CD4-positive, alpha-beta T cell (primary cell): ENCODE results near the gene UBE2O. TPM values are rescaled to one million over a fixed set of nuclear protein-coding genes. Genes with fewer than 3 reads are reported as not detected.

Source experiments
- ATAC-seq: fragments of 200-7000 bp; cut with Tn5 transposase; one replicate; pipeline ENCODE4 v1.10.0; 2022; ENCODE audit warnings: mild to moderate bottlenecking; ENCODE audit not compliant: poor library complexity
- CTCF ChIA-PET: fragments of 350-600 bp; sonication (Branson Sonifier 250); formaldehyde crosslinking; loops from one replicate; lab custom pipeline; 2021; ENCODE audit warnings: antibody characterized with exemption, inconsistent platforms; lab: Charles Lee
- POLR2A ChIA-PET: fragments of 350-600 bp; sonication (Branson Sonifier 250); formaldehyde crosslinking; loops from one replicate; lab custom pipeline; 2021; ENCODE audit warnings: antibody characterized with exemption, inconsistent platforms; lab: Charles Lee
- DNase-seq, 14 experiments: peaks; one replicate each; pipeline ENCODE4 v3.0.0-alpha.2; 2013 to 2020; ENCODE audit warnings: mixed read lengths in 2 of 14
- H3K27ac ChIP-seq, 2 donors: one replicate each; pipeline versions ENCODE4 v1.5.1 to v1.7.0; 2013; ENCODE audit warnings: low read length in 2 of 2, low read depth in 1 of 2, mild to moderate bottlenecking in 1 of 2
- H3K27me3 ChIP-seq, 2 experiments: 1 replicate in 1 of 2; 2 replicates in 1 of 2; pipeline versions ENCODE4 v1.6.1 to v1.7.0; 2013; ENCODE audit warnings: low read length in 2 of 2, control low read depth in 1 of 2, mild to moderate bottlenecking in 1 of 2, moderate library complexity in 1 of 2; ENCODE audit not compliant: insufficient read depth in 2 of 2, control insufficient read depth in 1 of 2
- H3K36me3 ChIP-seq: one replicate; pipeline ENCODE4 v1.6.1; 2013; ENCODE audit warnings: low read length, control low read depth; ENCODE audit not compliant: insufficient read depth
- H3K4me1 ChIP-seq: one replicate; pipeline ENCODE4 v1.6.1; 2013; ENCODE audit warnings: low read length, control low read depth; ENCODE audit not compliant: insufficient read depth
- H3K4me3 ChIP-seq: one replicate; pipeline ENCODE4 v1.5.1; 2013; ENCODE audit warnings: mild to moderate bottlenecking, low read length, moderate library complexity
- H3K9me3 ChIP-seq, 2 experiments: 1 replicate in 1 of 2; 2 replicates in 1 of 2; pipeline versions ENCODE4 v1.6.1 to v1.7.0; 2013; ENCODE audit warnings: low read length in 2 of 2, mild to moderate bottlenecking in 2 of 2, control low read depth in 1 of 2, moderate library complexity in 1 of 2; ENCODE audit not compliant: control insufficient read depth in 1 of 2, insufficient read depth in 1 of 2
- H3K27ac Mint-ChIP-seq: one replicate; pipeline ENCODE4 v1.8.0; 2020; ENCODE audit warnings: mixed read lengths
- H3K27me3 Mint-ChIP-seq: one replicate; pipeline ENCODE4 v1.8.0; 2021; ENCODE audit warnings: mixed read lengths
- H3K36me3 Mint-ChIP-seq: one replicate; pipeline ENCODE4 v1.8.0; 2021; ENCODE audit warnings: low read depth, mixed read lengths
- H3K4me1 Mint-ChIP-seq: one replicate; pipeline ENCODE4 v1.8.0; 2021; ENCODE audit warnings: low read depth, mixed read lengths
- H3K4me3 Mint-ChIP-seq: one replicate; pipeline ENCODE4 v1.8.0; 2020; ENCODE audit warnings: mild to moderate bottlenecking, mixed read lengths
- H3K9me3 Mint-ChIP-seq: one replicate; pipeline ENCODE4 v1.8.0; 2020; ENCODE audit warnings: mixed read lengths
- CTCF ChIP-seq: fragments of 200-600 bp; IDR thresholded peaks from one replicate; pipeline ENCODE4 v1.8.0; 2022; ENCODE audit warnings: antibody characterized with exemption, mild to moderate bottlenecking
- intact Hi-C, 2 experiments: fragments of 100-400 bp; cut with DNase I in 1 of 2; cut with micrococcal nuclease in 1 of 2; formaldehyde crosslinking; loops; one replicate each; pipeline versions ENCODE4 v1.15.1 to v1.9.0; 2023 to 2025; cut with DNase I, micrococcal nuclease
- total RNA-seq, 174 experiments: library from RNA in 2 of 174; stranded (reverse) in 2 of 174; gene quantifications; one replicate each; pipeline ENCODE4 v1.2.3 and lab custom pipeline; 2021 to 2026

Gene UBE2O
- total RNA-seq, 2 experiments from 2014 or later, result 22.7 to 25.1 TPM

GRCh38 chr17:76369804-76370203 lies 83.1 kb downstream of the UBE2O start:
- ChIA-PET POLR2A (interaction anchor here (1.2 kb wide), 1 partner anchor 16 kb away, joined by 3 read pairs; the partner anchor contains the start of gene PRPSAP1), CTCF (interaction anchor here (1.2 to 2.3 kb wide), 2 partner anchors 15 to 28 kb away, joined by 6 to 11 read pairs; partner anchors contain the start of gene SPHK1)
- H3K36me3 ChIP-seq, result no peaks in the 10 kb centered on the region
- intact Hi-C loops, result no loop called here
- ATAC-seq, result no peak
- no peaks in the 10 kb centered on the region for H3K4me1 Mint-ChIP-seq
- no peaks in the 10 kb centered on the region for H3K9me3 Mint-ChIP-seq
- H3K9me3 ChIP-seq, result no peaks in the 10 kb centered on the region
- no peaks in the 10 kb centered on the region for H3K4me1 ChIP-seq
- TF ChIP-seq CTCF, result no peak
- no peaks in the 10 kb centered on the region for H3K27me3 Mint-ChIP-seq
- no peak for DNase-seq
- no peak overlapping the region for H3K27ac ChIP-seq
- no peak overlapping the region for H3K27ac Mint-ChIP-seq
- H3K27me3 ChIP-seq, result no peaks in the 10 kb centered on the region
- no peak overlapping the region for H3K4me3 ChIP-seq
- H3K36me3 Mint-ChIP-seq, result no peaks in the 10 kb centered on the region
- H3K4me3 Mint-ChIP-seq, result no peak overlapping the region

GRCh38 chr17:76369379-76369778 lies 83.6 kb downstream of the UBE2O start:
- no peak overlapping the region for H3K27ac ChIP-seq
- no peaks in the 10 kb centered on the region for H3K4me1 ChIP-seq
- no peaks in the 10 kb centered on the region for H3K9me3 ChIP-seq
- TF ChIP-seq CTCF, result no peak
- intact Hi-C loops, result no loop called here
- DNase-seq (no peak), ATAC-seq (no peak)
- no peaks in the 10 kb centered on the region for H3K27me3 ChIP-seq
- no peaks in the 10 kb centered on the region for H3K36me3 ChIP-seq
- Mint-ChIP-seq H3K27ac (no peak overlapping the region), H3K9me3 (no peaks in the 10 kb centered on the region), H3K4me1 (no peaks in the 10 kb centered on the region), H3K4me3 (no peak overlapping the region), H3K27me3 (no peaks in the 10 kb centered on the region), H3K36me3 (no peaks in the 10 kb centered on the region)
- ChIA-PET CTCF (interaction anchor here (2.3 kb wide), 1 partner anchor 16 kb away, joined by 11 read pairs; the partner anchor contains the start of gene SPHK1), POLR2A (interaction anchor here (1.2 kb wide), 1 partner anchor 16 kb away, joined by 3 read pairs; the partner anchor contains the start of gene PRPSAP1)
- no peak overlapping the region for H3K4me3 ChIP-seq

- no peak for TF ChIP-seq CTCF
- intact Hi-C loops, result no loop called here
- Histone ChIP-seq H3K36me3 (no peaks in the 10 kb centered on the region), H3K27ac (no peak overlapping the region), H3K9me3 (no peaks in the 10 kb centered on the region), H3K4me3 (no peak overlapping the region), H3K4me1 (no peaks in the 10 kb centered on the region), H3K27me3 (no peaks in the 10 kb centered on the region)
- Mint-ChIP-seq H3K27ac (no peak overlapping the region), H3K27me3 (no peaks in the 10 kb centered on the region), H3K4me1 (no peaks in the 10 kb centered on the region), H3K4me3 (no peak overlapping the region), H3K9me3 (no peaks in the 10 kb centered on the region), H3K36me3 (no peaks in the 10 kb centered on the region)
- ChIA-PET CTCF (interaction anchor here (2.3 kb wide), 1 partner anchor 17 kb away, joined by 11 read pairs; the partner anchor contains the start of gene SPHK1), POLR2A (no interaction called here)
- ATAC-seq (no peak), DNase-seq (no peak)
Observed at GRCh38 chr17:76368545-76368944, 84.4 kb downstream of the UBE2O start.
